ENCODE measurements around the gene FAM187B. TPM values are rescaled to one million over a fixed set of nuclear protein-coding genes. Genes with fewer than 3 reads are reported as not detected.
"Not testable (repeated sequence)": the region's sequence is repeated elsewhere in the genome, so short reads cannot be mapped to it uniquely, and the experiment has no call there.

Gene FAM187B
- total RNA-seq, 1 experiment from 2014 or later = not detected

GRCh38 chr19:35229601-35230000, 1.1 kb upstream of the FAM187B start:
- Histone ChIP-seq H3K36me3 (replicated peaks; ENCODE audit: control insufficient read depth, insufficient read depth, low read length) (no peaks in the 10 kb centered on the region), H3K4me3 (ENCODE audit: insufficient read depth, low read depth, low read length) (no peak overlapping the region), H3K27me3 (ENCODE audit: control insufficient read depth, insufficient read depth, low read length) (no peaks in the 10 kb centered on the region)
- no peak for DNase-seq

- H3K36me3 ChIP-seq (replicated peaks; ENCODE audit: control insufficient read depth, insufficient read depth, low read length) = no peaks in the 10 kb centered on the region
- H3K4me3 ChIP-seq (ENCODE audit: insufficient read depth, low read depth, low read length) = no peak overlapping the region
- H3K27me3 ChIP-seq (ENCODE audit: control insufficient read depth, insufficient read depth, low read length) = no peaks in the 10 kb centered on the region
- no peak for DNase-seq
Measured at GRCh38 chr19:35226748-35227147, 1.8 kb downstream of the FAM187B start.

GRCh38 chr19:35225951-35226350, 2.6 kb downstream of the FAM187B start:
- Histone ChIP-seq H3K27me3 (ENCODE audit: control insufficient read depth, insufficient read depth, low read length) (no peaks in the 10 kb centered on the region), H3K36me3 (replicated peaks; ENCODE audit: control insufficient read depth, insufficient read depth, low read length) (no peaks in the 10 kb centered on the region), H3K4me3 (ENCODE audit: insufficient read depth, low read depth, low read length) (no peak overlapping the region)
- DNase-seq = no peak

- peak; percentile 84 for DNase-seq
- H3K27me3 ChIP-seq (ENCODE audit: control insufficient read depth, insufficient read depth, low read length) = no peaks in the 10 kb centered on the region
- peak overlapping the region; percentile 12 for H3K4me3 ChIP-seq (ENCODE audit: insufficient read depth, low read depth, low read length)
- H3K36me3 ChIP-seq (replicated peaks; ENCODE audit: control insufficient read depth, insufficient read depth, low read length) = no peaks in the 10 kb centered on the region
Measured at GRCh38 chr19:35224681-35225571, 3.6 kb downstream of the FAM187B start.

- DNase-seq = no peak
- Histone ChIP-seq H3K36me3 (replicated peaks; ENCODE audit: control insufficient read depth, insufficient read depth, low read length) (no peaks in the 10 kb centered on the region), H3K4me3 (ENCODE audit: insufficient read depth, low read depth, low read length) (no peak overlapping the region), H3K27me3 (ENCODE audit: control insufficient read depth, insufficient read depth, low read length) (no peaks in the 10 kb centered on the region)
Measured at GRCh38 chr19:35223862-35224505, 4.6 kb downstream of the FAM187B start.

- DNase-seq = no peak
- Histone ChIP-seq H3K27me3 (ENCODE audit: control insufficient read depth, insufficient read depth, low read length) (no peaks in the 10 kb centered on the region), H3K36me3 (replicated peaks; ENCODE audit: control insufficient read depth, insufficient read depth, low read length) (no peaks in the 10 kb centered on the region), H3K4me3 (ENCODE audit: insufficient read depth, low read depth, low read length) (no peak overlapping the region)
Measured at GRCh38 chr19:35223084-35223790, 5.3 kb downstream of the FAM187B start.

GRCh38 chr19:35222373-35223015, 6.0 kb downstream of the FAM187B start:
- H3K4me3 ChIP-seq (ENCODE audit: insufficient read depth, low read depth, low read length) = no peak overlapping the region
- DNase-seq = no peak
- H3K36me3 ChIP-seq (replicated peaks; ENCODE audit: control insufficient read depth, insufficient read depth, low read length) = no peaks in the 10 kb centered on the region
- no peaks in the 10 kb centered on the region for H3K27me3 ChIP-seq (ENCODE audit: control insufficient read depth, insufficient read depth, low read length)

GRCh38 chr19:35220973-35221590, 7.5 kb downstream of the FAM187B start:
- not testable (repeated sequence) for H3K36me3 ChIP-seq (replicated peaks; ENCODE audit: control insufficient read depth, insufficient read depth, low read length); H3K4me3 ChIP-seq (ENCODE audit: insufficient read depth, low read depth, low read length); H3K27me3 ChIP-seq (ENCODE audit: control insufficient read depth, insufficient read depth, low read length); DNase-seq

- Histone ChIP-seq H3K27me3 (ENCODE audit: control insufficient read depth, insufficient read depth, low read length) (no peaks in the 10 kb centered on the region), H3K4me3 (ENCODE audit: insufficient read depth, low read depth, low read length) (no peak overlapping the region), H3K36me3 (replicated peaks; ENCODE audit: control insufficient read depth, insufficient read depth, low read length) (no peaks in the 10 kb centered on the region)
- peak; percentile 35 for DNase-seq
Measured at GRCh38 chr19:35220315-35220921, 8.1 kb downstream of the FAM187B start.

- DNase-seq = no peak
- H3K27me3 ChIP-seq (ENCODE audit: control insufficient read depth, insufficient read depth, low read length) = no peaks in the 10 kb centered on the region
Measured at GRCh38 chr19:35219008-35219407, 9.5 kb downstream of the FAM187B start.

GRCh38 chr19:35217649-35217990, 10.9 kb downstream of the FAM187B start:
- no peaks in the 10 kb centered on the region for H3K36me3 ChIP-seq (replicated peaks; ENCODE audit: control insufficient read depth, insufficient read depth, low read length)
- H3K27me3 ChIP-seq (ENCODE audit: control insufficient read depth, insufficient read depth, low read length) = no peaks in the 10 kb centered on the region
- no peak overlapping the region for H3K4me3 ChIP-seq (ENCODE audit: insufficient read depth, low read depth, low read length)
- no peak for DNase-seq

More at GRCh38 chr19:35219008-35219407, 9.5 kb downstream of the FAM187B start:
- Histone ChIP-seq H3K36me3 (replicated peaks; ENCODE audit: control insufficient read depth, insufficient read depth, low read length) (no peaks in the 10 kb centered on the region), H3K4me3 (ENCODE audit: insufficient read depth, low read depth, low read length) (no peak overlapping the region)

- peak; percentile 62 for DNase-seq
- no peak overlapping the region for H3K4me3 ChIP-seq (ENCODE audit: insufficient read depth, low read depth, low read length)
- H3K36me3 ChIP-seq (replicated peaks; ENCODE audit: control insufficient read depth, insufficient read depth, low read length) = no peaks in the 10 kb centered on the region
- no peaks in the 10 kb centered on the region for H3K27me3 ChIP-seq (ENCODE audit: control insufficient read depth, insufficient read depth, low read length)
Measured at GRCh38 chr19:35216833-35217648, 11.5 kb downstream of the FAM187B start.

Data from H7 (cell line).